GM21515 (cell line): ENCODE results near the gene KRT75.

ENCODE experiments used
- ATAC-seq: cut with Tn5 transposase; IDR thresholded peaks from one replicate; pipeline ENCODE4 v1.9.1; 2021; ENCODE audit not compliant: unreplicated experiment

The KRT75 gene

GRCh38 chr12:52394836-52395405 lies 39.2 kb downstream of the KRT75 start:
- ATAC-seq: no peak

GRCh38 chr12:52392465-52393007 lies 41.6 kb downstream of the KRT75 start:
- ATAC-seq: no peak

GRCh38 chr12:52391618-52392002 lies 42.6 kb downstream of the KRT75 start:
- no peak for ATAC-seq

GRCh38 chr12:52390739-52391617 lies 43.2 kb downstream of the KRT75 start:
- ATAC-seq: no peak

GRCh38 chr12:52389313-52390207 lies 44.6 kb downstream of the KRT75 start:
- ATAC-seq: no peak

GRCh38 chr12:52387859-52388258 lies 46.3 kb downstream of the KRT75 start:
- ATAC-seq: no peak

GRCh38 chr12:52385226-52385702 lies 48.9 kb downstream of the KRT75 start, which contains the start of gene KRT84:
TSS of gene KRT84 (minus strand) at chr12:52385652. CDS start at chr12:52385585, 67 bp downstream.
- no peak for ATAC-seq

GRCh38 chr12:52383331-52383730 lies 50.8 kb downstream of the KRT75 start:
- ATAC-seq: no peak

GRCh38 chr12:52382854-52383253 lies 51.3 kb downstream of the KRT75 start:
- ATAC-seq: no peak

- no peak for ATAC-seq
Measured at GRCh38 chr12:52381206-52381605, 53.0 kb downstream of the KRT75 start.

GRCh38 chr12:52380271-52380694 lies 53.9 kb downstream of the KRT75 start:
- ATAC-seq: no peak

GRCh38 chr12:52379536-52379935 lies 54.6 kb downstream of the KRT75 start:
- no peak for ATAC-seq

GRCh38 chr12:52378091-52378490 lies 56.1 kb downstream of the KRT75 start:
- ATAC-seq: no peak

- ATAC-seq: no peak
Measured at GRCh38 chr12:52377266-52377665, 56.9 kb downstream of the KRT75 start.
